PC-3 (cell line): ENCODE results near the gene BCL2L12.

ENCODE experiments used
- EZH2 ChIP-seq: fragments of 300-600 bp; sonication (generic); IDR thresholded peaks from one replicate; pipeline ENCODE4 v1.6.1; 2017; ENCODE audit warnings: antibody characterized with exemption, mild to moderate bottlenecking, low read length; ENCODE audit not compliant: unreplicated experiment
- TF ChIP-seq, protein P1 (sequence below): fragments of 300-600 bp; sonication (generic); conservative IDR thresholded peaks from 2 replicates; pipeline ENCODE4 v1.5.1; 2017; ENCODE audit warnings: antibody characterized with exemption, low read depth, mild to moderate bottlenecking, low read length

DNA sequence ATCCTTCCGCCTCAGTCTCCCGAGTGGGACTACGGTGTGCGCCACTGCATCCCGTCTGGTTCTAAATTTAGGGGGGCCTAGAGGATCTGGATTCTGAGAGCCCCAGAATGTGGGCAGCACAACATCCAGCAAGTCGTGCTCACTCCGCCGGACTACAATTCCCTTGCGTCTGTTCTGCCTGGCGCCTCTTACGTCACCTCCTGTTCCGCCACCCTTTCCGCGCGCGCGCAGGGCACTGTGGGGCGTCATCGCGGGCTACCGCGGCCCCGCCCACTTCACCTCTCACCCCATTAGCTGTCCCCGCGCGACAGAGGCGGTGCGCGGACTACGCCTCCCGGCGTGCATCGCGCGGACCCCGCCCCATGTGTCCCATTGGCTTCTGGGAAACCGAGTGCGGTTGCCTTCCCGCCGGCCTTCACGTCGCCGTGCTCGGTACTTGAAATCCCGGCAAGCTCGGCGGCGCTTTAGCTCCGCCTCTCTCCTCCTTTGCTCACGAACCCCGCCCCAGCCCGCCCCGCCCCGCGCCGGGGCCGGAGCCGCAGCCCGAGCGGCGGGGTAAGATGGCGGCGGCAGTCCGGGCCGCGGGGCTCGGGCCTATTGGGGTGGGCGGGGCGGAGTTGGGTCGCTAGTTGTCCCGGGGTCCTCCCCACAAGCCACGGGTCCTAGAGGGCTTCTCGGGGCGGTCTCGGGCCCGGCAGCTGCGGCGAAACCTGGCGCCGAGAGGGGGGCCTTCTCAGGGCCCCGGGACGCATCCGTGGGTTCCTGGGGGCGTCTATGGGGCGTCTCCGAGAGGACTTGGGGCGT is 23.8 kb upstream of the BCL2L12 start, which contains the start of gene SCAF1:
- TF ChIP-seq, protein P1, sequence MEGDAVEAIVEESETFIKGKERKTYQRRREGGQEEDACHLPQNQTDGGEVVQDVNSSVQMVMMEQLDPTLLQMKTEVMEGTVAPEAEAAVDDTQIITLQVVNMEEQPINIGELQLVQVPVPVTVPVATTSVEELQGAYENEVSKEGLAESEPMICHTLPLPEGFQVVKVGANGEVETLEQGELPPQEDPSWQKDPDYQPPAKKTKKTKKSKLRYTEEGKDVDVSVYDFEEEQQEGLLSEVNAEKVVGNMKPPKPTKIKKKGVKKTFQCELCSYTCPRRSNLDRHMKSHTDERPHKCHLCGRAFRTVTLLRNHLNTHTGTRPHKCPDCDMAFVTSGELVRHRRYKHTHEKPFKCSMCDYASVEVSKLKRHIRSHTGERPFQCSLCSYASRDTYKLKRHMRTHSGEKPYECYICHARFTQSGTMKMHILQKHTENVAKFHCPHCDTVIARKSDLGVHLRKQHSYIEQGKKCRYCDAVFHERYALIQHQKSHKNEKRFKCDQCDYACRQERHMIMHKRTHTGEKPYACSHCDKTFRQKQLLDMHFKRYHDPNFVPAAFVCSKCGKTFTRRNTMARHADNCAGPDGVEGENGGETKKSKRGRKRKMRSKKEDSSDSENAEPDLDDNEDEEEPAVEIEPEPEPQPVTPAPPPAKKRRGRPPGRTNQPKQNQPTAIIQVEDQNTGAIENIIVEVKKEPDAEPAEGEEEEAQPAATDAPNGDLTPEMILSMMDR, result no peak
- TF ChIP-seq EZH2, result no peak
